Common myeloid progenitor, CD34-positive (primary cell): ENCODE results near the gene CEP83.

ENCODE experiments used
- CTCF ChIA-PET: fragments of 350-600 bp; sonication (Branson Sonifier 250); formaldehyde crosslinking; loops from one replicate; lab custom pipeline; 2021; ENCODE audit warnings: antibody characterized with exemption; lab: Charles Lee
- POLR2A ChIA-PET: fragments of 350-600 bp; sonication (Branson Sonifier 250); formaldehyde crosslinking; loops from one replicate; lab custom pipeline; 2021; ENCODE audit warnings: antibody characterized with exemption; lab: Charles Lee
- DNase-seq, 3 donors: peaks; one replicate each; pipeline versions ENCODE4 v3.0.0 to v3.0.0-alpha.2; 2013
- H3K27ac ChIP-seq, 2 experiments: 1 replicate in 1 of 2; 2 replicates in 1 of 2; pipeline ENCODE4 v1.7.0; 2013; ENCODE audit warnings: inconsistent platforms in 2 of 2, low read length in 2 of 2, mild to moderate bottlenecking in 2 of 2, low read depth in 1 of 2, moderate library complexity in 1 of 2; ENCODE audit not compliant: severe bottlenecking in 2 of 2, insufficient read depth in 1 of 2, poor library complexity in 1 of 2
- H3K27me3 ChIP-seq, 5 experiments: replicated peaks in 2 of 5; 1 replicate in 3 of 5; 2 replicates in 2 of 5; pipeline versions ENCODE4 v1.6.1 to v1.7.0; 2013; ENCODE audit warnings: low read length in 4 of 5, mild to moderate bottlenecking in 2 of 5, moderate library complexity in 2 of 5, inconsistent platforms in 1 of 5; ENCODE audit not compliant: insufficient read depth in 5 of 5, control insufficient read depth in 4 of 5
- H3K36me3 ChIP-seq, 4 experiments: 1 replicate in 2 of 4; 2 replicates in 2 of 4; pipeline versions ENCODE4 v1.6.1 to v1.7.0; 2013; ENCODE audit warnings: low read length in 3 of 4, control low read depth in 1 of 4, mild to moderate bottlenecking in 1 of 4; ENCODE audit not compliant: control insufficient read depth in 4 of 4, insufficient read depth in 4 of 4
- H3K4me1 ChIP-seq, 4 experiments: 1 replicate in 3 of 4; 2 replicates in 1 of 4; pipeline versions ENCODE4 v1.6.1 to v1.7.1; 2013; ENCODE audit warnings: low read length in 3 of 4, mild to moderate bottlenecking in 3 of 4, control low read depth in 1 of 4, inconsistent platforms in 1 of 4, moderate library complexity in 1 of 4; ENCODE audit not compliant: control insufficient read depth in 4 of 4, insufficient read depth in 4 of 4; ENCODE audit errors: control extremely low read depth in 1 of 4
- H3K4me3 ChIP-seq, 7 experiments: 1 replicate in 4 of 7; 2 replicates in 3 of 7; pipeline versions ENCODE4 v1.5.1 to v1.7.0; 2013; ENCODE audit warnings: mild to moderate bottlenecking in 7 of 7, low read length in 6 of 7, moderate library complexity in 6 of 7, inconsistent platforms in 2 of 7, low read depth in 2 of 7, control low read depth in 1 of 7; ENCODE audit not compliant: insufficient read depth in 4 of 7, control insufficient read depth in 1 of 7; ENCODE audit errors: extremely low read depth in 1 of 7
- H3K9me3 ChIP-seq, 5 experiments: 1 replicate in 4 of 5; 2 replicates in 1 of 5; pipeline versions ENCODE4 v1.6.1 to v1.7.1; 2013; ENCODE audit warnings: low read length in 4 of 5, mild to moderate bottlenecking in 2 of 5, inconsistent platforms in 1 of 5, low read depth in 1 of 5, moderate library complexity in 1 of 5; ENCODE audit not compliant: control insufficient read depth in 4 of 5, insufficient read depth in 2 of 5; ENCODE audit errors: control extremely low read depth in 1 of 5
- WGBS: methylation state at CpG from one replicate; pipeline ENCODE4 v1.1.5; 2013; ENCODE audit not compliant: insufficient coverage; 5-methylcytosine and 5-hydroxymethylcytosine counted together

Gene CEP83

GRCh38 chr12:94282675-94283074 is 177.0 kb downstream of the CEP83 start:
- peaks cover 22 to 62% (median 30%) of the 10 kb centered on the region in 4 experiments for H3K36me3 ChIP-seq
- ChIA-PET CTCF (interaction anchor here (0.6 to 3.5 kb wide), 5 partner anchors 9 to 838 kb away, joined by 3 to 9 read pairs (median 3); no protein-coding TSS in a partner anchor), POLR2A (no interaction called here)
- no peak overlapping the region for H3K27ac ChIP-seq
- no peaks in the 10 kb centered on the region for H3K27me3 ChIP-seq
- WGBS: 60% methylated on average over 7 of the region's 7 CpGs
- peak in 2 of 3 donors; percentile 20 to 21 for DNase-seq
- H3K4me3 ChIP-seq: no peak overlapping the region
- H3K4me1 ChIP-seq: peaks cover 0 to 10% (median 3%) of the 10 kb centered on the region in 4 experiments
- no peaks in the 10 kb centered on the region for H3K9me3 ChIP-seq

GRCh38 chr12:94280063-94280462 is 179.6 kb downstream of the CEP83 start:
- H3K27ac ChIP-seq: no peak overlapping the region
- no peaks in the 10 kb centered on the region for H3K27me3 ChIP-seq
- ChIA-PET CTCF (interaction anchor here (1.2 to 1.5 kb wide), 3 partner anchors 9 to 252 kb away, joined by 3 to 6 read pairs (median 5); no protein-coding TSS in a partner anchor), POLR2A (no interaction called here)
- no peak for DNase-seq
- no peak overlapping the region for H3K4me3 ChIP-seq
- peaks cover 0 to 10% (median 3%) of the 10 kb centered on the region in 4 experiments for H3K4me1 ChIP-seq
- WGBS: 95% methylated on average over 4 of the region's 7 CpGs
- no peaks in the 10 kb centered on the region for H3K9me3 ChIP-seq
- peaks cover 16 to 51% (median 24%) of the 10 kb centered on the region in 4 experiments for H3K36me3 ChIP-seq

- ChIA-PET CTCF (interaction anchor here (1.2 kb wide), 1 partner anchor 23 kb away, joined by 3 read pairs; no protein-coding TSS in a partner anchor), POLR2A (no interaction called here)
- no peak overlapping the region for H3K27ac ChIP-seq
These were observed 182.2 kb downstream of the CEP83 start for GRCh38 chr12:94277426-94278000.

GRCh38 chr12:94276725-94277124 is 182.9 kb downstream of the CEP83 start:
- POLR2A ChIA-PET: interaction anchor here (0.6 kb wide), 1 partner anchor 246 kb away, joined by 5 read pairs; no protein-coding TSS in a partner anchor
- no peak overlapping the region for H3K4me3 ChIP-seq
- no peaks in the 10 kb centered on the region for H3K27me3 ChIP-seq
- DNase-seq: no peak
- peaks cover 11 to 47% (median 19%) of the 10 kb centered on the region in 4 experiments for H3K36me3 ChIP-seq
- no peaks in the 10 kb centered on the region for H3K9me3 ChIP-seq
- H3K4me1 ChIP-seq: peaks cover 0 to under 1% (median under 1%) of the 10 kb centered on the region in 4 experiments
- 100% methylated on average over 5 of the region's 6 CpGs for WGBS
- H3K27ac ChIP-seq: no peak overlapping the region
- CTCF ChIA-PET: interaction anchor here (1.1 to 1.2 kb wide), 2 partner anchors 19 to 23 kb away, joined by 4 read pairs; no protein-coding TSS in a partner anchor

More at GRCh38 chr12:94277426-94278000, 182.2 kb downstream of the CEP83 start:
- no peaks in the 10 kb centered on the region for H3K27me3 ChIP-seq
- DNase-seq: no peak
- WGBS: 98% methylated on average over 6 of the region's 9 CpGs
- no peak overlapping the region for H3K4me3 ChIP-seq
- H3K9me3 ChIP-seq: no peaks in the 10 kb centered on the region
- peaks cover 0 to 3% (median under 1%) of the 10 kb centered on the region in 4 experiments for H3K4me1 ChIP-seq
- H3K36me3 ChIP-seq: peaks cover 8 to 46% (median 20%) of the 10 kb centered on the region in 4 experiments

- no peak for DNase-seq
- Histone ChIP-seq H3K9me3 (no peaks in the 10 kb centered on the region), H3K27me3 (no peaks in the 10 kb centered on the region), H3K4me1 (peaks cover 2 to 32% (median 14%) of the 10 kb centered on the region in 4 experiments), H3K27ac (no peak overlapping the region), H3K4me3 (no peak overlapping the region), H3K36me3 (peaks cover 3 to 25% (median 7%) of the 10 kb centered on the region in 4 experiments)
- CTCF ChIA-PET: interaction anchor here (1.1 to 1.8 kb wide), 4 partner anchors 11 to 127 kb away, joined by 3 to 9 read pairs (median 5); partner anchors contain the start of gene PLXNC1
- 100% methylated on average over 3 of the region's 3 CpGs for WGBS
- POLR2A ChIA-PET: interaction anchor here (0.7 kb wide), 1 partner anchor 42 kb away, joined by 3 read pairs; no protein-coding TSS in a partner anchor
These were observed 186.4 kb downstream of the CEP83 start for GRCh38 chr12:94273272-94273671.

GRCh38 chr12:94272280-94272679 is 187.4 kb downstream of the CEP83 start:
- 94% methylated on average over 4 of the region's 5 CpGs for WGBS
- Histone ChIP-seq H3K9me3 (no peaks in the 10 kb centered on the region), H3K27ac (no peak overlapping the region), H3K27me3 (no peaks in the 10 kb centered on the region), H3K36me3 (peaks cover 3 to 25% (median 5%) of the 10 kb centered on the region in 4 experiments), H3K4me3 (no peak overlapping the region), H3K4me1 (peaks cover 7 to 42% (median 22%) of the 10 kb centered on the region in 4 experiments)
- peak in 1 of 3 donors; percentile 15 for DNase-seq
- POLR2A ChIA-PET: no interaction called here
- CTCF ChIA-PET: interaction anchor here (1.1 to 1.8 kb wide), 5 partner anchors 11 to 144 kb away, joined by 3 to 5 read pairs (median 3); no protein-coding TSS in a partner anchor
